GM12892 (cell line): ENCODE results near the gene CCT2.
"Not testable (repeated sequence)": the region's sequence is repeated elsewhere in the genome, so short reads cannot be mapped to it uniquely, and the experiment has no call there.

Experiments
- DNase-seq: peaks from one replicate; pipeline ENCODE4 v3.0.0; 2011; ENCODE audit not compliant: insufficient read length
- FAIRE-seq: peaks from 2 replicates; lab custom pipeline; 2011; peaks lifted over from hg19 to GRCh38; lab: Jason Lieb, UNC
- POLR2A ChIP-seq: IDR thresholded peaks from 2 replicates; pipeline ENCODE4 v1.6.1; 2011; ENCODE audit warnings: low read depth, low read length, control low read depth
- POLR2AphosphoS5 ChIP-seq: IDR thresholded peaks from 2 replicates; pipeline ENCODE4 v1.6.1; 2011; ENCODE audit warnings: low read depth, low read length, control low read depth
- TAF1 ChIP-seq: IDR thresholded peaks from 2 replicates; pipeline ENCODE4 v1.6.1; 2011; ENCODE audit warnings: low read depth, mild to moderate bottlenecking, control low read depth, low read length, borderline replicate concordance

Gene CCT2

GRCh38 chr12:69598174-69598753 is 13.0 kb downstream of the CCT2 start:
- TF ChIP-seq TAF1, result no peak
- no peak for TF ChIP-seq POLR2AphosphoS5
- no peak for TF ChIP-seq POLR2A
- no peak for DNase-seq
- no peak for FAIRE-seq

DNA sequence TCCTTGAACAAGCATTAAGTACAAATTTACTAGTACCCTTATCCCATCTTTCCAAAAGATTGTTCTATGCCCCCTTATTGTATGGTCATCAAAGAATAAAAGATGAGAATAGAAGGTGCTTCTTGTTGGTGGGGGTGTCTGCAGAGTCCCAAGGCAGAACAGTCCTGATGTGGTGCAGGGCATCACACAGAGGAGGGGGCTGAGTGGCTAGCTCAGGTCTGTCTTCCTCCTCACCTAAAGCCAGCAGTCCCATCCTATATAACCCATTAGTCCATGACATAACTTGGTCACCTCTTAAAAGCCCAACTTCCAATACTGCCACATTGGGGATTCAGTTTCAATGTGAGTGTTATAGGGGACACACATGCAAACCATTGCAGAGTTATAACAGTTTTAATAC is 15.5 kb downstream of the CCT2 start:
- TF ChIP-seq POLR2A (no peak), POLR2AphosphoS5 (no peak), TAF1 (no peak)
- DNase-seq, result no peak
- no peak for FAIRE-seq

- DNase-seq (no peak), FAIRE-seq (no peak)
- TF ChIP-seq TAF1 (no peak), POLR2AphosphoS5 (0 out of 2 replicates have a peak, but pooled peaks have one; percentile 54), POLR2A (0 out of 2 replicates have a peak, but pooled peaks have one; percentile 25)
These were observed 16.9 kb downstream of the CCT2 start for GRCh38 chr12:69601962-69602685.

DNA sequence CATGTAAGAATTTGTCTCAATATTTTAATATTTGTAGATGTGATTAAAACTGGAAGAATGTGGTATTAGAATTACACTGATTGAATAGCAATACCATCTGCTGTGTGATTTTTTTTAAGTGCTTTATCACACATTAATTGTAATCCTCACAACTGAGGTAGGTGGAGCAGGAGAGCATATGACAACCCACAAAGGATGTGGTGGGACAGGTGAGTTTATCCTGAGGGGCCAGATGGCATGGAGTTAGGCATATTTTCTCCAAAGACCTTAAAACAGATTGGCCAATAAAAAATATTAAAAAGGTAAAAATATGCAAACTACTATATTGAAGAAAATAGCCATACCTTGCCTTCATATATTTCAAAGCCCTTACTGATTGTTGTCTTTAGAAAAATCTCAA is 17.7 kb downstream of the CCT2 start:
- no peak for FAIRE-seq
- no peak for DNase-seq
- TF ChIP-seq TAF1, result no peak
- no peak for TF ChIP-seq POLR2A
- TF ChIP-seq POLR2AphosphoS5, result no peak

DNA sequence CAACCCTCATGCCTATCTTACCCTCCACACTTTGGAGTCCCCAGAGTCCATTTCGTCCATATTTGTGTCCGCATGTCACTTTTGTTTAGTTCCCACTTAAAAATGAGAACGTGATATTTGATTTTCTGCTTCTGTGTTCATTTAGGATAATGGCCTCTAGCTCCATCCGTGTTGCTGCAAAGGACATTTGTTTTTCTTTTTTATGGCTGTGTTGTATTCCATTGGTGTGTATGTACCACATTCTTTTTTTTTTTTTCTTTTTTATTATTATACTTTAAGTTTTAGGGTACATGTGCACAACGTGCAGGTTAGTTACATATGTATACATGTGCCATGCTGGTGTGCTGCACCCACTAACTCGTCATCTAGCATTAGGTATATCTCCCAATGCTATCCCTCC is 18.3 kb downstream of the CCT2 start:
- DNase-seq, FAIRE-seq: not testable (repeated sequence)

DNA sequence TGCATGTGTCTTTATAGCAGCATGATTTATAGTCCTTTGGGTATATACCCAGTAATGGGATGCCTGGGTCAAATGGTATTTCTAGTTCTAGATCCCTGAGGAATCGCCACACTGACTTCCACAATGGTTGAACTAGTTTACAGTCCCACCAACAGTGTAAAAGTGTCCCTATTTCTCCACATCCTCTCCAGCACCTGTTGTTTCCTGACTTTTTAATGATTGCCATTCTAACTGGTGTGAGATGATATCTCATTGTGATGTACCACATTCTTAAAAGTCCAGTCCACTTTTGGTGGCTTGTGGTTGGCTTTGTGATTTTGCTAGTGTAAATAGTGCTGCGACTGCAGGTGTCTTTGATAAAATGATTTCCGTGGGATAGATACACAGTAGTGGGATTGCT is 19.0 kb downstream of the CCT2 start:
- not testable (repeated sequence) for FAIRE-seq, DNase-seq

DNA sequence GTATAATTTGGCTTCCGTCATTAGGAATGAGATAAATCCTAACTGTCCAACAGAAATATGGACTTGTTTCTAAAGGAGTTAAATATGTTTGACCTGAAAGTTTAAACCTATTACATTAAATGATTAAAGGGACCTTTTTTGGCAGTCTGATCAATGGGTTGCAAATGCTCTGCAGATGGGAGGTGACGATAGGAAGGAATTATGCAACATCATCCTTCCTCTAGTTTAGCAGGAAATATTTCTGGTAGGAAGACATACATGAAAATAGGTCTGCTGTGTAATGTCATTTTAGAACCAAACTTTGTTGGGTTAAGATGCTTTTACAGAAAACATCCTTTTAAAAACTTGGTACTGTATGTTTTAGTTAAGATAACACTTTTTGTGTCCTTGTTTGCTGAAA is 22.9 kb downstream of the CCT2 start:
- TF ChIP-seq POLR2A, result no peak
- DNase-seq (no peak), FAIRE-seq (no peak)

DNA sequence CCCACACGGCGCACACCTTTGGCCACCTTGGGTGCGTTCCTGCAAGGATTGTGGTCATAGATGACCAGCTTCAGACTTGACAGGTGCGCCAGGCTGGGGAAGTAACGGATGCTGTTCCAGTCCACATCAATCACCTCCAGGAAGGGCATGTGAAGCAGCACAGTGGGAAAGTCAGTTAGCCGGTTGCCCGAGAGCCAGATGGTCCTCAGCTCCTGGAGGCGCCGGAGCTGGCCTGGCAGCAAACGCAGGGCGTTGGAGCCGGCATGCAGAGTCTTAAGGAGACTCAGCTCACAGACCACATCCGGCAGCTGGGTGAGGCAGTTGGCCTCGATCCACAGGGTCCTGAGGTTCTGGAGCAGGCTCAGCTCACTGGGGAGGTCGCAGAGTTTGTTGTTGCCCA is 24.9 kb downstream of the CCT2 start:
- FAIRE-seq (no peak), DNase-seq (no peak)
- TF ChIP-seq POLR2A (no peak), TAF1 (no peak), POLR2AphosphoS5 (no peak)

DNA sequence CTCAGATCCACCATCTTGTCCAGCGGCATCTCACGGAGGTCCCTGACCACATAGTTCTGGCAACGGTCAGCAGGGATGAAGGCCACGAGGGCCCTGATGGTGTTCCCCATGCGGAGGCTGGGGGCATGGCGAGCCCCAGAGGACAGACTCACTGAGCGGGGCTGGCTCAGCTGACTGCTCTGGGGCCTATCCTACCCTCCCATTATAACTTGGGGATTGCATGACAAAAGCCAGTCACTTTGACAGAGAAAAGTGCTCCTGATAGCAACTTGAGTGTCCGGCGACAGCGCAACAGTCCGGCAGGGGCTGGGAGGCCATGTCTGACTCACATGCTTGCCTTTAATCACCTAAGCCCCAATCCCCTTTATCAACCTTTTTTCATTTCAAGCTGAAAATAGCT is 25.5 kb downstream of the CCT2 start, which contains the start of gene LRRC10:
Gene LRRC10, minus strand, starts transcription at position 179 of the 400 bp plus-strand sequence. Its CDS starts 69 bp downstream, at position 110.
- FAIRE-seq (no peak), DNase-seq (no peak)
- no peak for TF ChIP-seq TAF1
- TF ChIP-seq POLR2AphosphoS5, result no peak
- no peak for TF ChIP-seq POLR2A

GRCh38 chr12:69613351-69613750 is 28.1 kb downstream of the CCT2 start:
- DNase-seq (no peak), FAIRE-seq (no peak)
- TF ChIP-seq POLR2A, result no peak
- no peak for TF ChIP-seq POLR2AphosphoS5
- no peak for TF ChIP-seq TAF1

DNA sequence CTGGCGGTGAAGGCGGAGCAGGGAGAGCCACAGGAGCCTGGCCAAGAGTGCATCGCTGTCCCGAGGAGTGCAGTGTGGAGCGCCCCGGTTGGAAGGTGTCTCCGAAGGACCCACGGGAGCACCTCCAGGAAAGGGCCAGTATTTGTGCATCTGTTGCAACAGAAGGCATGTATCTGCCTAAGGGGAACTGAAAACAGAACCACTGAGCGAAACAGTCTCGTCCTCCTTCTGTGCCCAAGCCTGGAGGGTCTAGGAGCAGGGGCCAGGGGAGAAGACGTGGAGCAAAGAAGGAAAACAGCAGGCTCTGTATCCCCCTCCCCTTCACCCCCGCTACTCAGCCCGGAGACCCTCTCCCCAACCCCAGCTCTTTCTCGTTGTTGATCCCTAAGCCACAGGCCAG is 30.8 kb downstream of the CCT2 start:
- FAIRE-seq, result no peak
- DNase-seq, result no peak

DNA sequence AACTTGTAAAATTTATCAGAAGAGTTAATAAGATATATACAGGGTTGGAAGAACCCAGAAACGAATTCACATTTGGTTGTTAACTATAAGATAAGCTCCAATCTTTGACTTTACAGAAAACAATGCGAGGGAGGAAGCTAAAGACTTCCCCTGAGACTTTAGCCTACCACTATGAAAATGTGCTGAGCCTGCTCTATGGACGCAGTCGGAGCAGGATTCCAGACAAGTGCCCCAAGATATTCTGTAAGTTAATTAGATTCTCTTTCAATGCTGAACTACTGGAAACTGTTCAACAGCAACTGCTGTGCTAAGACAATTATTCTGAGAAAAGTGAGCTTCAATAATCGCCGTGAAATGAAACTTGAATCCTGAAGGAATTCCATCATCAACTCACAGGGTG is 33.8 kb downstream of the CCT2 start:
- DNase-seq, result no peak
- FAIRE-seq, result no peak
- no peak for TF ChIP-seq POLR2A
- TF ChIP-seq TAF1, result no peak
- no peak for TF ChIP-seq POLR2AphosphoS5

More for the DNA sequence above, 30.8 kb downstream of the CCT2 start:
- TF ChIP-seq POLR2AphosphoS5 (no peak), POLR2A (no peak), TAF1 (no peak)
